ENCODE results near the gene A2M.

Gene A2M

GRCh38 chr12:9022592-9022991 is 93.1 kb downstream of the A2M start:
- no peaks in the 10 kb centered on the region for H3F3A ChIP-seq (ENCODE audit: insufficient read depth, low read length)
- H3K4me3 ChIP-seq (ENCODE audit: low read length): no peak overlapping the region
- H3K27me3 ChIP-seq (replicated peaks; ENCODE audit: insufficient read depth, low read length): no peaks in the 10 kb centered on the region
- TF ChIP-seq EZH2phosphoT487 (IDR thresholded peaks at IDR 0.05; ENCODE audit: low read length) (no peak), CTCF (IDR thresholded peaks at IDR 0.05; ENCODE audit: low read length) (no peak), EZH2 (optimal IDR thresholded peaks at IDR 0.05; ENCODE audit: low read depth, low read length) (no peak)
- H3K9me2 ChIP-seq (replicated peaks; ENCODE audit: insufficient read depth, low read length): no peaks in the 10 kb centered on the region
- H3K4me2 ChIP-seq (ENCODE audit: low read depth, low read length): no peak overlapping the region
- H3K79me2 ChIP-seq (ENCODE audit: low read length): no peaks in the 10 kb centered on the region
- no peak overlapping the region for H2AFZ ChIP-seq (ENCODE audit: low read length)
- no peaks in the 10 kb centered on the region for H3K4me1 ChIP-seq (ENCODE audit: low read length)
- no peaks in the 10 kb centered on the region for H4K20me1 ChIP-seq (ENCODE audit: insufficient read depth, low read length)
- no peak overlapping the region for H3K9ac ChIP-seq (ENCODE audit: low read length)
- no peak overlapping the region for H3K27ac ChIP-seq (ENCODE audit: low read length)
- DNase-seq: no peak
- no peaks in the 10 kb centered on the region for H3K36me3 ChIP-seq (replicated peaks; ENCODE audit: insufficient read depth, low read length)
- H3K9me3 ChIP-seq (replicated peaks; ENCODE audit: insufficient read depth, low read length): no peaks in the 10 kb centered on the region
